Neural cell (in vitro differentiated cells): Measurements from ENCODE around the gene RASSF4.

ENCODE experiments used
- EP300 ChIP-seq: fragments of 450-650 bp; conservative IDR thresholded peaks from 2 replicates; pipeline ENCODE4 v1.6.1; 2014; ENCODE audit warnings: antibody characterized with exemption, mild to moderate bottlenecking, moderate library complexity; ENCODE audit not compliant: poor library complexity, severe bottlenecking
- MXI1 ChIP-seq: fragments of 450-650 bp; conservative IDR thresholded peaks from 2 replicates; pipeline ENCODE4 v1.6.1; 2014; ENCODE audit warnings: antibody characterized with exemption, mild to moderate bottlenecking; ENCODE audit not compliant: poor library complexity, severe bottlenecking
- POLR2AphosphoS5 ChIP-seq: IDR thresholded peaks from 2 replicates; pipeline ENCODE4 v1.6.1; 2012
- RAD21 ChIP-seq: fragments of 450-650 bp; conservative IDR thresholded peaks from 2 replicates; pipeline ENCODE4 v1.6.1; 2014; ENCODE audit warnings: antibody characterized with exemption, mild to moderate bottlenecking, moderate library complexity
- TAF1 ChIP-seq: IDR thresholded peaks from 2 replicates; pipeline ENCODE4 v1.6.1; 2012; ENCODE audit warnings: low read depth
- TF ChIP-seq, protein P1 (sequence below): fragments of 450-650 bp; IDR thresholded peaks from 2 replicates; pipeline ENCODE4 v1.5.1; 2014; ENCODE audit warnings: antibody characterized with exemption, mild to moderate bottlenecking, moderate library complexity; ENCODE audit not compliant: poor library complexity, severe bottlenecking
- TF ChIP-seq, protein P2 (sequence below): IDR thresholded peaks from 2 replicates; pipeline ENCODE4 v1.6.1; 2012; ENCODE audit warnings: borderline replicate concordance

DNA sequence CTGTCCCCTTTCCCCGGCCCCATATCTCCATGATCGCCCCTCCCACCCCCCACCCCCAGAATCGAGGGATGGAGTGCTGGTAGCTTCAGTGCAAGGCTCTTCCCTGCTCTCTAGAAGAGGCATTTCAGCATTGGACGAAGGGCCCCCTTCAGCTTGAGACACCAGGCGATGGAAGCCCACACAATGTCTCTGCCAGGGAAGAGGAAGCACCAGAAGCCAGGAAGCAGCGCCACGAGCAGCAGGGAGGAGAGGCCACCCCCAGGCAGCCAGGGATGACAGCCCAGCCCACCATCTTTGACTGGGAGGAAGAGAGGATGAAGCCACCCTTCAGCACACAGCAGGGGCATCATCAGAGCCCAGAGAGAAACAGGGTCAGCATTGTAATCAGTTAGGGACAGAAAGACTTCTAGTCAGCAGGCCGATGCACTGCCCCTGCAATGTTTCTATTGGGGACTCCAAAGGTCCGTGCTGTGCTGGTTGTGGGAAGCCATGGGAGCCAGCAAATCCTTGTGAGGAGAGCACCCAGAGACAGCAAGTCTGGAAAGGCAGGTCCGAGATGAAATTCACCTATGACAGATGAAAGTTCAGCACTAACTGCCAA is 32.8 kb upstream of the RASSF4 start:
- TF ChIP-seq POLR2AphosphoS5, result no peak
- TF ChIP-seq, protein P1, sequence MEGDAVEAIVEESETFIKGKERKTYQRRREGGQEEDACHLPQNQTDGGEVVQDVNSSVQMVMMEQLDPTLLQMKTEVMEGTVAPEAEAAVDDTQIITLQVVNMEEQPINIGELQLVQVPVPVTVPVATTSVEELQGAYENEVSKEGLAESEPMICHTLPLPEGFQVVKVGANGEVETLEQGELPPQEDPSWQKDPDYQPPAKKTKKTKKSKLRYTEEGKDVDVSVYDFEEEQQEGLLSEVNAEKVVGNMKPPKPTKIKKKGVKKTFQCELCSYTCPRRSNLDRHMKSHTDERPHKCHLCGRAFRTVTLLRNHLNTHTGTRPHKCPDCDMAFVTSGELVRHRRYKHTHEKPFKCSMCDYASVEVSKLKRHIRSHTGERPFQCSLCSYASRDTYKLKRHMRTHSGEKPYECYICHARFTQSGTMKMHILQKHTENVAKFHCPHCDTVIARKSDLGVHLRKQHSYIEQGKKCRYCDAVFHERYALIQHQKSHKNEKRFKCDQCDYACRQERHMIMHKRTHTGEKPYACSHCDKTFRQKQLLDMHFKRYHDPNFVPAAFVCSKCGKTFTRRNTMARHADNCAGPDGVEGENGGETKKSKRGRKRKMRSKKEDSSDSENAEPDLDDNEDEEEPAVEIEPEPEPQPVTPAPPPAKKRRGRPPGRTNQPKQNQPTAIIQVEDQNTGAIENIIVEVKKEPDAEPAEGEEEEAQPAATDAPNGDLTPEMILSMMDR, result no peak
- TF ChIP-seq TAF1, result no peak
- TF ChIP-seq RAD21, result no peak
- no peak for TF ChIP-seq MXI1
- TF ChIP-seq, protein P2, sequence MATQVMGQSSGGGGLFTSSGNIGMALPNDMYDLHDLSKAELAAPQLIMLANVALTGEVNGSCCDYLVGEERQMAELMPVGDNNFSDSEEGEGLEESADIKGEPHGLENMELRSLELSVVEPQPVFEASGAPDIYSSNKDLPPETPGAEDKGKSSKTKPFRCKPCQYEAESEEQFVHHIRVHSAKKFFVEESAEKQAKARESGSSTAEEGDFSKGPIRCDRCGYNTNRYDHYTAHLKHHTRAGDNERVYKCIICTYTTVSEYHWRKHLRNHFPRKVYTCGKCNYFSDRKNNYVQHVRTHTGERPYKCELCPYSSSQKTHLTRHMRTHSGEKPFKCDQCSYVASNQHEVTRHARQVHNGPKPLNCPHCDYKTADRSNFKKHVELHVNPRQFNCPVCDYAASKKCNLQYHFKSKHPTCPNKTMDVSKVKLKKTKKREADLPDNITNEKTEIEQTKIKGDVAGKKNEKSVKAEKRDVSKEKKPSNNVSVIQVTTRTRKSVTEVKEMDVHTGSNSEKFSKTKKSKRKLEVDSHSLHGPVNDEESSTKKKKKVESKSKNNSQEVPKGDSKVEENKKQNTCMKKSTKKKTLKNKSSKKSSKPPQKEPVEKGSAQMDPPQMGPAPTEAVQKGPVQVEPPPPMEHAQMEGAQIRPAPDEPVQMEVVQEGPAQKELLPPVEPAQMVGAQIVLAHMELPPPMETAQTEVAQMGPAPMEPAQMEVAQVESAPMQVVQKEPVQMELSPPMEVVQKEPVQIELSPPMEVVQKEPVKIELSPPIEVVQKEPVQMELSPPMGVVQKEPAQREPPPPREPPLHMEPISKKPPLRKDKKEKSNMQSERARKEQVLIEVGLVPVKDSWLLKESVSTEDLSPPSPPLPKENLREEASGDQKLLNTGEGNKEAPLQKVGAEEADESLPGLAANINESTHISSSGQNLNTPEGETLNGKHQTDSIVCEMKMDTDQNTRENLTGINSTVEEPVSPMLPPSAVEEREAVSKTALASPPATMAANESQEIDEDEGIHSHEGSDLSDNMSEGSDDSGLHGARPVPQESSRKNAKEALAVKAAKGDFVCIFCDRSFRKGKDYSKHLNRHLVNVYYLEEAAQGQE, result no peak
- no peak for TF ChIP-seq EP300
